GM18951 (cell line): Measurements from ENCODE around the gene BPIFB2.
"Not testable (repeated sequence)": the region's sequence is repeated elsewhere in the genome, so short reads cannot be mapped to it uniquely, and the experiment has no call there.

ENCODE experiments used
- POLR2A ChIP-seq: IDR thresholded peaks from 4 replicates; pipeline ENCODE4 v1.6.1; 2011; ENCODE audit warnings: mild to moderate bottlenecking; ENCODE audit not compliant: insufficient read length, insufficient read depth; ENCODE audit errors: extremely low read depth
- in situ Hi-C: fragments of 300-500 bp; cut with MboI; formaldehyde crosslinking; loops from one replicate; pipeline ENCODE4 v1.12.0; 2022; ENCODE audit warnings: low sequenced_read_pairs, mixed read lengths, inconsistent platforms; ENCODE audit not compliant: unreplicated experiment

Gene BPIFB2

DNA sequence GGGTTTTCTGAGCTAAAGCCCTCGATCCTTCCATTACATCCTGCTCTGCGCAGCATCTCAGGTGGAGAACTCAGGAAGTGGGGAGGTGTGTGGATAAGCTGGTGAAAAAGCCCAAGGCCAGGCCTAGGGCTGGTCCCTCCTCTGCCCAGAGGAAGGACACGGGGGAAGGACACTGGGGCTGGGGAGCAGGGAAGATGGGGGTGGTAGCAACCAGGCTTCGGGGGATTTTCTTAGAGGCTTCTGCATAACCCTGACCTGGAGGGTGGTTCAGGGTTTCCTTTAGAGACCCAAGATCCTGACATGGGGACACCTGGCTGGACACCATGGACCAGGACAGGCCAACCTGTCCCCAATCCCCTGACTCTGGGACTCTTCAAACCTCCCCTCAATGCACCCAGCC is 41.1 kb upstream of the BPIFB2 start:
- in situ Hi-C loops, result no loop called here
- no peak for TF ChIP-seq POLR2A

- TF ChIP-seq POLR2A, result no peak
- in situ Hi-C loops, result no loop called here
Measured at GRCh38 chr20:32966881-32967781, 40.4 kb upstream of the BPIFB2 start.

- TF ChIP-seq POLR2A, result no peak
- in situ Hi-C loops, result no loop called here
Measured at GRCh38 chr20:32967961-32968457, 39.5 kb upstream of the BPIFB2 start.

- no peak for TF ChIP-seq POLR2A
- in situ Hi-C loops, result no loop called here
Measured at GRCh38 chr20:32968478-32969241, 38.8 kb upstream of the BPIFB2 start.

- TF ChIP-seq POLR2A, result no peak
- in situ Hi-C loops, result no loop called here
Measured at GRCh38 chr20:32969356-32970114, 38.0 kb upstream of the BPIFB2 start.

DNA sequence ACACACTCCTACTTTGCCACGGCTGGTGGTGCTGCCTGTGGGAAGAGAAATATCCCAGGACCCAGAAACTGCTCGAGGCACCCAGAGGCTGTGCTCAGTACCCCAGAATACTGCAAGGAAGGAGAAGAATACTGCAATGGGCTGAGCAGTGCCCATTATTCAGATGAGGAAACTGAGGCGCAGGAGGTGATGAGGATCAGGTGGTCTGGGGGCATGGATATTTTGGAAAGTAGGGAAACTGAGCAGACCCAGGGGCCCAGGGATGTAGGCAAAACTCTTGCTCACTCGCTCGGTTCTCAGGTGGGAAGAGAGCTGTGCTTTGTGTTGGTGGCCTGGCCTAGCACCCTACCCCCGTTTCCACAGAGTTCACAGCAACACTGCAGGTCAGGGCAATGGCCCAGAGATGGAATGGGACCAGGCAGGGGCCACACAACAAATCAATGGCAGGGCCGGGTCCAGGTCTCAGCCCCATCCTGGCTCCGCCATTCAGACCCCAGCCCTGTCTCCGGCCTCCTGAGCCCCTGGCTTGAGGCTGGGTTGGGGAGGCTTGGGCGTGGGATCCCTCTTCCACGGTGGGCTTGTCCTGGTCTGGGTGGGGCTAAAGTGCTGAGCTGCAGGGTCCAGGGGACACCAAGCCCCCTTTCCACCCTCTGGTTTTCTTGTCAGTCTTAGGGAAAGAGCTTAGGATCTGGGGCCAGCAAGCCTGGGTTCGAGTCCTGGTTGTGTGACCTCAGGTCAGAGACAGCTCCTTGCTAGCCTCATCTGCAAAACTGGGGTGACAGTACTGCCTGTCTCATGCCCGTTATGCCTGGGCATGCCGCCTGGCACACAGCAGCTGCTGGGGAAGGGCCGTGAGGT is 37.2 kb upstream of the BPIFB2 start:
- no peak for TF ChIP-seq POLR2A

DNA sequence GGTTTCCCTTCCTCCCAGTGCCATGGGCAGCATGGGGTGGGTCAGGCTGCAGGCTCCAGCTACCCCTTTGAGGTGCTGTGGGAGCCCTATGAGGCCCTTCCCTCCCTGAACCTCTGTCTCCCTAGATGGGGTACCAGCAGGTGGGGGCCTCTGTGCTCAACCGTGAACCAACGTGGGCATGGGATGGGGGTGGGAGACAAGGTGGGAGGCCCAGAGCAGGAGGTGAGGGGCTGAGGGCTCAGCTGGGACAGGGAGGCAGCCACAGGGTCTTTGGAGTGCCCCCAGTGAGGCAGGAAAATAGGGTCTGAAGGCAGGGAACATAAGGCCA is 36.6 kb upstream of the BPIFB2 start:
- no peak for TF ChIP-seq POLR2A
- in situ Hi-C loops, result no loop called here

More for the DNA sequence above, 37.2 kb upstream of the BPIFB2 start:
- in situ Hi-C loops, result no loop called here

GRCh38 chr20:32971703-32972161 is 35.8 kb upstream of the BPIFB2 start:
- in situ Hi-C loops, result no loop called here
- TF ChIP-seq POLR2A, result no peak

- TF ChIP-seq POLR2A, result peak; percentile 41
- in situ Hi-C loops, result no loop called here
Measured at GRCh38 chr20:32972181-32973076, 35.1 kb upstream of the BPIFB2 start.

DNA sequence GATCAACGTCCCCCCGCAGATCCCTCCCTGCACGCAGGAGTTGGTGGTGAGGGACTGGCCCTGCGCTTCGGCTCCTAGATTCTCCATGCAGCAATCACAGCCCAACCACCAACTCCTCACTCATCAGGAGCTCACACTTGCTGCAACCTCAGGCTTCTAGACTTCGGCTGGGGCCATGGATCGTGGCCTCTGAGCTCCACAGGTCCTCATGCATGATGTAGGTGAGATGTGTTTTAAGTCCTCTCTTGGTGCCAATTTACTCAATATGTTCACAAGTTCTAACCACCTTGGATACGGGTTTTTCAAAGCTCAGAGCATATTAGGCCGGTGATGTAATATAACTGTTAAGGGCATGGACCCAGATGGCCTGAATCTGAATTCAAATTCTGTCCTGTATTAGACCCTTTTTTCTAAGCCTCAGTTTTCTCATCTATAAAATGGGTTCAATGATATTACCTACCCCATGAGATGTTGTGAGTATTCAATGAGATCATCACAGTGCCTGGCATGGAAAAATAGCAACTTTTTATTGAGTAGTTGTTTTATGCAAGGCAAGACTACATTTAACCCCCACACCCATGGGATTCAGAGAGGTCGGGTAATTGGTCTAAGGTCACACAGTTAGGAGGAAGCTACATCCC is 34.3 kb upstream of the BPIFB2 start:
- no peak for TF ChIP-seq POLR2A
- in situ Hi-C loops, result no loop called here

GRCh38 chr20:32974204-32975064 is 33.1 kb upstream of the BPIFB2 start:
- in situ Hi-C loops, result not testable (repeated sequence)

DNA sequence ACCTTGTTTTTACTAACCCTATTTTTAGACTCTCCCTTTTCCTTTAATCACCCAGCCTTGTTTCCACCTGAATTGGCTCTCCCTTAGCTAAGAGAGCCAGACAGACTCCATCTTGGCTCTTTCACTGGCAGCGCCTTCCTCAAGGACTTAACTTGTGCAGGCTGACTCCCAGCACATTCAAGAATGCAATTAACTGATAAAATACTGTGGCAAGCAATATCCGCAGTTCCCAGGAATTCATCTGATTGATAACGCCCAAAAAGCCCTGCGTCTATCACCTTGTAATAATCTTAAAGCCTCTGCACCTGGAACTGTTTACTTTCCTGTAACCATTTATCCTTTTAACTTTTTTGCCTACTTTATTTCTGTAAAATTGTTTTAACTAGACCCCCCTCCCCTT is 32.4 kb upstream of the BPIFB2 start:
- in situ Hi-C loops, result not testable (repeated sequence)
